Measurements from ENCODE around the gene ADAR.

The ADAR gene

GRCh38 chr1:154533952-154534844, 73.8 kb downstream of the ADAR start:
- POLR2A ChIA-PET = interaction anchor here (0.7 kb wide), 1 partner anchor 15 kb away, joined by 4 read pairs; no protein-coding TSS in a partner anchor

More at GRCh38 chr1:154533952-154534844, 73.8 kb downstream of the ADAR start:
- no peak overlapping the region for H3K4me3 ChIP-seq (ENCODE audit: low read depth, low read length)
- TF ChIP-seq CTCF (IDR thresholded peaks at IDR 0.05; ENCODE audit: insufficient read depth, low read length, missing control alignments) = peak; percentile 35
- CTCF ChIA-PET = interaction anchor here (1.1 to 2.4 kb wide), 6 partner anchors 9 to 53 kb away, joined by 3 to 12 read pairs (median 3); no protein-coding TSS in a partner anchor
- DNase-seq (ENCODE audit: low read depth, low spot score) = no peak

Measured in AG04449 (cell line).